HepG2 (cell line): ENCODE data around the gene SMPD3. TPM values are rescaled to one million over a fixed set of nuclear protein-coding genes. Genes with fewer than 3 reads are reported as not detected.

ENCODE experiments used
- CERS6 ChIP-seq: sonication (generic); formaldehyde crosslinking; IDR thresholded peaks from 2 replicates; pipeline ENCODE4 v1.5.0; 2020; ENCODE audit warnings: missing genetic modification reagents
- HBP1 ChIP-seq: IDR thresholded peaks from 2 replicates; pipeline ENCODE4 v1.6.1; 2016; ENCODE audit warnings: low read depth, control low read depth
- HES4 ChIP-seq: sonication (generic); formaldehyde crosslinking; IDR thresholded peaks from 2 replicates; pipeline ENCODE4 v1.9.0; 2021; ENCODE audit warnings: mild to moderate bottlenecking, missing genetic modification reagents, borderline replicate concordance
- HIVEP1 ChIP-seq: sonication (generic); formaldehyde crosslinking; IDR thresholded peaks from 2 replicates; pipeline ENCODE4 v1.4.0; 2020; ENCODE audit warnings: mild to moderate bottlenecking, missing genetic modification reagents
- KDM3A ChIP-seq: IDR thresholded peaks from 2 replicates; pipeline ENCODE4 v1.6.1; 2018; ENCODE audit warnings: low read depth, missing compliant biosample characterization
- MED1 ChIP-seq: sonication (generic); formaldehyde crosslinking; IDR thresholded peaks from 2 replicates; pipeline ENCODE4 v1.4.0; 2020; ENCODE audit warnings: missing genetic modification reagents
- NFYB ChIP-seq: sonication (generic); formaldehyde crosslinking; IDR thresholded peaks from 2 replicates; pipeline ENCODE4 v1.4.0; 2020; ENCODE audit warnings: missing genetic modification reagents
- NR3C1 ChIP-seq: sonication (generic); formaldehyde crosslinking; IDR thresholded peaks from 2 replicates; pipeline ENCODE4 v1.4.0; 2020; ENCODE audit warnings: missing genetic modification reagents
- PHF8 ChIP-seq: sonication (generic); formaldehyde crosslinking; IDR thresholded peaks from 2 replicates; pipeline ENCODE4 v1.5.0; 2020; ENCODE audit warnings: missing genetic modification reagents
- PRDM4 ChIP-seq: sonication (generic); formaldehyde crosslinking; IDR thresholded peaks from 2 replicates; pipeline ENCODE4 v1.9.0; 2021; ENCODE audit warnings: missing genetic modification reagents, borderline replicate concordance
- REST ChIP-seq, 2 experiments: IDR thresholded peaks; 2 replicates each; pipeline ENCODE4 v1.6.1; 2011 to 2012; ENCODE audit warnings: low read length in 2 of 2, borderline replicate concordance in 1 of 2, low read depth in 1 of 2, mild to moderate bottlenecking in 1 of 2, moderate library complexity in 1 of 2
- SAP130 ChIP-seq: IDR thresholded peaks from 2 replicates; pipeline ENCODE4 v1.6.1; 2016; ENCODE audit warnings: low read depth
- TFE3 ChIP-seq: IDR thresholded peaks from 2 replicates; pipeline ENCODE4 v1.6.1; 2016
- TOE1 ChIP-seq: sonication (generic); formaldehyde crosslinking; IDR thresholded peaks from 2 replicates; pipeline ENCODE4 v1.4.0; 2020; ENCODE audit warnings: mild to moderate bottlenecking, missing genetic modification reagents
- ZBTB8A ChIP-seq: sonication (generic); formaldehyde crosslinking; IDR thresholded peaks from 2 replicates; pipeline ENCODE4 v1.4.0; 2020; ENCODE audit warnings: mild to moderate bottlenecking, low read depth, missing genetic modification reagents, borderline replicate concordance
- ZNF253 ChIP-seq: sonication (generic); formaldehyde crosslinking; IDR thresholded peaks from 2 replicates; pipeline ENCODE4 v1.8.0; 2022; ENCODE audit warnings: mild to moderate bottlenecking, missing genetic modification reagents, borderline replicate concordance
- ZNF713 ChIP-seq: sonication (generic); formaldehyde crosslinking; IDR thresholded peaks from 2 replicates; pipeline ENCODE4 v1.4.0; 2020; ENCODE audit warnings: mild to moderate bottlenecking, missing genetic modification reagents
- ZSCAN21 ChIP-seq: sonication (generic); formaldehyde crosslinking; IDR thresholded peaks from 2 replicates; pipeline ENCODE4 v1.8.0; 2022; ENCODE audit warnings: mild to moderate bottlenecking, missing genetic modification reagents, moderate library complexity, borderline replicate concordance
- polyA plus RNA-seq, 8 experiments: library from polyadenylated mRNA; depleted of rRNA in 3 of 8; stranded (reverse) in 7 of 8; unstranded in 1 of 8; fragments of >200 nt; fragmentation: Illumina TruSeq in 4 of 8; extraction: Trizol in 4 of 8; gene quantifications; 2 replicates each; pipeline versions ENCODE4 v1.2.1 to v1.2.3, GENCODE V29; 2011 to 2016; ENCODE audit warnings: low read depth in 4 of 8, missing spikeins in 1 of 8, mixed read lengths in 1 of 8; ENCODE audit not compliant: insufficient read depth in 1 of 8
- total RNA-seq, 5 experiments: library from RNA; depleted of rRNA; stranded (reverse); fragments of >200 nt; fragmentation: Illumina TruSeq; extraction: Trizol; gene quantifications; 2 replicates each; pipeline ENCODE4 v1.2.3, GENCODE V29; 2016; ENCODE audit warnings: low read depth in 1 of 5

Gene SMPD3
- total and polyA plus RNA-seq, 2 of the 13 experiments (the other 11 are each of a cell fraction or from before 2014, with no cell fraction given) = 0.07 to 0.32 TPM

- peak; percentile 99 for TF ChIP-seq ZSCAN21 (CRISPR knock-in tag)
- peak; percentile 99 for TF ChIP-seq ZNF253
- TF ChIP-seq TOE1 (CRISPR knock-in tag) = peak; percentile 99
- TF ChIP-seq HES4 (CRISPR knock-in tag) = peak; percentile 100
- peak; percentile 95 for TF ChIP-seq MED1
- TF ChIP-seq NFYB (CRISPR knock-in tag) = peak; percentile 57
- TF ChIP-seq TFE3 (CRISPR knock-in tag) = peak; percentile 97
- TF ChIP-seq ZBTB8A (CRISPR knock-in tag) = no peak; the same call in 1 of the 2 replicates
- peak; percentile 97 for TF ChIP-seq PHF8
- peak; percentile 99 for TF ChIP-seq SAP130 (CRISPR knock-in tag)
- TF ChIP-seq ZNF713 = peak; percentile 76; the same call in 1 of the 2 replicates
- peak; percentile 95; the same call in 1 of the 2 replicates for TF ChIP-seq PRDM4 (CRISPR knock-in tag)
- peak; percentile 99 for TF ChIP-seq KDM3A
- peak in 1 of 2 experiments; percentile 71; a peak in 1 of 4 replicates for TF ChIP-seq REST (IDR thresholded peaks at IDR 0.05; ENCODE audit: borderline replicate concordance in 1 of 2, low read depth in 1 of 2, low read length in 2 of 2)
- TF ChIP-seq CERS6 (CRISPR knock-in tag) = peak; percentile 99
- TF ChIP-seq NR3C1 = no peak
- TF ChIP-seq HIVEP1 = peak; percentile 98
- TF ChIP-seq HBP1 (CRISPR knock-in tag) = peak; percentile 99
Measured at GRCh38 chr16:68310774-68311511, 137.4 kb downstream of the SMPD3 start, which contains the start of the genes PRMT7 and SLC7A6OS (continued).
